ENCODE results near the gene FBXO31.
A peak's percentile ranks its signal among the peaks of the same experiment; 100 is the strongest.

Gene FBXO31

DNA sequence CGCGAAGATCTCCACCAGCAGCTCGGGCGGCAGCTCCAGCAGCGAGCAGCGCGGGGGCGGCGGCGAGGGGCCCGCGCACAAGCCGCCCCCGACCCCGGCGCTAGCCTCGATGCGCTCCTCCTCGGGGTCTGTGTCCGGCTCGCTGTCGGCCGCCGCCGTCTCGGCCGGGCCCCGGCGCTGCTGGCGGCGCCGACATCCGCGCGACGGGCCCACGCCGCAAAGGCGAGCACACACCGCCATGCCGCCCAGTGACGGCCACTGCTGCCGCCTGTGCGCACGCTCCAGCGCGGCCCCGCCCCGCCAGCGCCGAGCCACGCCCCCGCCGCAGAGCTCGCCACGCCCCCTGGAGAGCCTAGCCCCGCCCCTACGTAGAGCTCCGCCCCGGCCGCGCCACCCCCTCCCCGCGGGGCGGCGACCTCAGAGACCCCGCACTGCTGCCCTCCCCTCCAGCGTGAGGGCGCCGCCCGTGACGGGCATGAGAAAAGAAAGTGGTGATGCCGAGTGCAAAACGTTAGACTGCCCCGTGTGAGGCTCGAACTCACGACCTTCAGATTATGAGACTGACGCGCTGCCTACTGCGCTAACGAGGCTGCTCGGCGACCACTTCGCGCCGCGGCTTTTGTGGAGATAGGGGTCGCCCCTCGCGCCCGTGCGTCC is at the start of gene FBXO31:
Gene FBXO31 (minus strand): TSS at position 272 of the 657 bp plus-strand sequence. CDS start 32 bp downstream, at position 240.
- peak within 1 kb of the TSS; percentile 53; the same call in 1 of the 2 replicates for H3K9ac ChIP-seq (ENCODE audit: low read length)

DNA sequence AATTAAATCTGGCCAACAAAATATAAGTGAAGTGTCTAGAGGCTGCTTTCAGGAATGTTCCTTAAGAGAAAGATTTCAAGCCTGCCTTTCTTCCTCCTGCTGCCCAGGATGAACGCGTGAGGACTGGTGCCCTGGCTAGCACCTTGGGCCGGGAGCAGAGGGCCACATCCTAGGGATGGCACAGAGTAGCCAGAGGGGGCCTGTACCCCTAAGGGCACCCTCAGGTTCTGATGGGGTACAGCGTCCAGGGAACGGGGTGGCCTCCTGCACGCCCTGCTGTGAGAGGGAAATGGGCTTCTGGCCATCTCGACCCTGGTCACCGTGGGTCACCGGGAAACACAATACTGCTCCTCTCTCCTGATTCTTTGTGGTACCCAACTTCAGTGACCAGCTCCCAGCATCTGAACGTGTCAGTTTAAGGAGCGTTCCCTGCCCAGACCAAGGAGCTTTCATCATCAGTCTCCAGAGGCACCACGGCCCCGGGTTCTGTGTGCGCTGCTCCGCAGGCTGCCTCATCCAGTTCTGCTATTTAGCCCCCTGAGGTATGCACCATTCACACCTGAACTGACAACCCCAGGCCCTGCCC is 48.8 kb upstream of the FBXO31 start:
- no peaks in the 10 kb centered on the region for H3K9me2 ChIP-seq (replicated peaks; ENCODE audit: insufficient read depth, low read length)
- no peaks in the 10 kb centered on the region for H3K4me1 ChIP-seq (ENCODE audit: low read length)
- no peak overlapping the region for H3K4me3 ChIP-seq (ENCODE audit: low read length)
- DNase-seq = no peak
- H3K36me3 ChIP-seq (replicated peaks; ENCODE audit: insufficient read depth, low read length) = no peaks in the 10 kb centered on the region
- no peak overlapping the region for H3K27ac ChIP-seq (ENCODE audit: low read length)
- no peaks in the 10 kb centered on the region for H3F3A ChIP-seq (ENCODE audit: insufficient read depth, low read length)
- no peak overlapping the region for H3K9ac ChIP-seq (ENCODE audit: low read length)
- H3K9me3 ChIP-seq (replicated peaks; ENCODE audit: insufficient read depth, low read length) = no peaks in the 10 kb centered on the region
- H3K79me2 ChIP-seq (ENCODE audit: low read length) = no peaks in the 10 kb centered on the region
- TF ChIP-seq EZH2phosphoT487 (IDR thresholded peaks at IDR 0.05; ENCODE audit: low read length) = no peak
- no peak for TF ChIP-seq EZH2 (optimal IDR thresholded peaks at IDR 0.05; ENCODE audit: low read depth, low read length)
- TF ChIP-seq, protein P1, sequence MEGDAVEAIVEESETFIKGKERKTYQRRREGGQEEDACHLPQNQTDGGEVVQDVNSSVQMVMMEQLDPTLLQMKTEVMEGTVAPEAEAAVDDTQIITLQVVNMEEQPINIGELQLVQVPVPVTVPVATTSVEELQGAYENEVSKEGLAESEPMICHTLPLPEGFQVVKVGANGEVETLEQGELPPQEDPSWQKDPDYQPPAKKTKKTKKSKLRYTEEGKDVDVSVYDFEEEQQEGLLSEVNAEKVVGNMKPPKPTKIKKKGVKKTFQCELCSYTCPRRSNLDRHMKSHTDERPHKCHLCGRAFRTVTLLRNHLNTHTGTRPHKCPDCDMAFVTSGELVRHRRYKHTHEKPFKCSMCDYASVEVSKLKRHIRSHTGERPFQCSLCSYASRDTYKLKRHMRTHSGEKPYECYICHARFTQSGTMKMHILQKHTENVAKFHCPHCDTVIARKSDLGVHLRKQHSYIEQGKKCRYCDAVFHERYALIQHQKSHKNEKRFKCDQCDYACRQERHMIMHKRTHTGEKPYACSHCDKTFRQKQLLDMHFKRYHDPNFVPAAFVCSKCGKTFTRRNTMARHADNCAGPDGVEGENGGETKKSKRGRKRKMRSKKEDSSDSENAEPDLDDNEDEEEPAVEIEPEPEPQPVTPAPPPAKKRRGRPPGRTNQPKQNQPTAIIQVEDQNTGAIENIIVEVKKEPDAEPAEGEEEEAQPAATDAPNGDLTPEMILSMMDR (IDR thresholded peaks at IDR 0.05; ENCODE audit: low read length) = no peak
- no peaks in the 10 kb centered on the region for H3K27me3 ChIP-seq (replicated peaks; ENCODE audit: insufficient read depth, low read length)
- no peak overlapping the region for H3K4me2 ChIP-seq (ENCODE audit: low read depth, low read length)
- H2AFZ ChIP-seq (ENCODE audit: low read length) = no peak overlapping the region
- no peaks in the 10 kb centered on the region for H4K20me1 ChIP-seq (ENCODE audit: insufficient read depth, low read length)

More for the DNA sequence above, at the start of gene FBXO31:
- H3F3A ChIP-seq (ENCODE audit: insufficient read depth, low read length) = peaks cover 4% of the 10 kb centered on the region; the same call in 1 of the 2 replicates
- H3K27ac ChIP-seq (ENCODE audit: low read length) = peak within 1 kb of the TSS; percentile 42; the same call in 1 of the 2 replicates
- no peaks in the 10 kb centered on the region for H3K9me3 ChIP-seq (replicated peaks; ENCODE audit: insufficient read depth, low read length)
- H3K4me1 ChIP-seq (ENCODE audit: low read length) = peaks cover 15% of the 10 kb centered on the region; the same call in 1 of the 2 replicates
- DNase-seq = peak; percentile 66
- peaks cover 31% of the 10 kb centered on the region for H3K79me2 ChIP-seq (ENCODE audit: low read length)
- peak within 1 kb of the TSS; percentile 57; the same call in 1 of the 2 replicates for H3K4me2 ChIP-seq (ENCODE audit: low read depth, low read length)
- H2AFZ ChIP-seq (ENCODE audit: low read length) = peak within 1 kb of the TSS; percentile 65
- no peaks in the 10 kb centered on the region for H3K36me3 ChIP-seq (replicated peaks; ENCODE audit: insufficient read depth, low read length)
- no peaks in the 10 kb centered on the region for H3K27me3 ChIP-seq (replicated peaks; ENCODE audit: insufficient read depth, low read length)
- no peaks in the 10 kb centered on the region for H4K20me1 ChIP-seq (ENCODE audit: insufficient read depth, low read length)
- TF ChIP-seq EZH2 (optimal IDR thresholded peaks at IDR 0.05; ENCODE audit: low read depth, low read length) = no peak
- TF ChIP-seq, protein P1 (IDR thresholded peaks at IDR 0.05; ENCODE audit: low read length) = no peak
- TF ChIP-seq EZH2phosphoT487 (IDR thresholded peaks at IDR 0.05; ENCODE audit: low read length) = no peak
- peak within 1 kb of the TSS; percentile 67 for H3K4me3 ChIP-seq (ENCODE audit: low read length)
- H3K9me2 ChIP-seq (replicated peaks; ENCODE audit: insufficient read depth, low read length) = no peaks in the 10 kb centered on the region

- Histone ChIP-seq H3K4me2 (ENCODE audit: low read depth, low read length) (no peak overlapping the region), H3K36me3 (replicated peaks; ENCODE audit: insufficient read depth, low read length) (no peaks in the 10 kb centered on the region), H3K4me1 (ENCODE audit: low read length) (no peaks in the 10 kb centered on the region), H2AFZ (ENCODE audit: low read length) (no peak overlapping the region), H3F3A (ENCODE audit: insufficient read depth, low read length) (no peaks in the 10 kb centered on the region), H3K9ac (ENCODE audit: low read length) (no peak overlapping the region), H3K4me3 (ENCODE audit: low read length) (no peak overlapping the region), H3K9me2 (replicated peaks; ENCODE audit: insufficient read depth, low read length) (no peaks in the 10 kb centered on the region), H3K79me2 (ENCODE audit: low read length) (no peaks in the 10 kb centered on the region), H4K20me1 (ENCODE audit: insufficient read depth, low read length) (no peaks in the 10 kb centered on the region), H3K27ac (ENCODE audit: low read length) (no peak overlapping the region), H3K9me3 (replicated peaks; ENCODE audit: insufficient read depth, low read length) (no peaks in the 10 kb centered on the region), H3K27me3 (replicated peaks; ENCODE audit: insufficient read depth, low read length) (no peaks in the 10 kb centered on the region)
- DNase-seq = no peak
- TF ChIP-seq EZH2phosphoT487 (IDR thresholded peaks at IDR 0.05; ENCODE audit: low read length) = no peak
- TF ChIP-seq, protein P1 (IDR thresholded peaks at IDR 0.05; ENCODE audit: low read length) = no peak
- no peak for TF ChIP-seq EZH2 (optimal IDR thresholded peaks at IDR 0.05; ENCODE audit: low read depth, low read length)
Observed at GRCh38 chr16:87431926-87432325, 48.4 kb upstream of the FBXO31 start.

All from MM.1S (cell line).